Endothelial cell of umbilical vein (primary cell): Measurements from ENCODE around the gene PRKCG. TPM values are rescaled to one million over a fixed set of nuclear protein-coding genes. Genes with fewer than 3 reads are reported as not detected.

Experiments used
- BruUV-seq: library from RNA; stranded (reverse); fragments of 400-500 nt; replicated peaks from 2 replicates; lab custom pipeline; 2021; lab: Mats Ljungman, UMichigan
- CTCF ChIA-PET: fragments of 300-600, 350-600 bp; sonication (Branson Sonifier 250); formaldehyde crosslinking; loops from one replicate; lab custom pipeline; 2021; ENCODE audit warnings: antibody characterized with exemption, inconsistent platforms; lab: Charles Lee
- POLR2A ChIA-PET: fragments of 300-600, 350-600 bp; sonication (Branson Sonifier 250); formaldehyde crosslinking; loops from one replicate; lab custom pipeline; 2021; ENCODE audit warnings: antibody characterized with exemption, inconsistent platforms; lab: Charles Lee
- DNase-seq: peaks from one replicate; pipeline ENCODE4 v3.0.0-alpha.2; 2011; ENCODE audit warnings: low read depth, low spot score
- FAIRE-seq: peaks from 2 replicates; lab custom pipeline; 2011; peaks lifted over from hg19 to GRCh38; lab: Jason Lieb, UNC
- H2AFZ ChIP-seq: 2 replicates; pipeline ENCODE4 v1.6.0; 2012; ENCODE audit warnings: low read depth, low read length, control low read depth, inconsistent platforms
- H3K27ac ChIP-seq: 2 replicates; pipeline ENCODE4 v1.5.1; 2011; ENCODE audit warnings: low read depth, mild to moderate bottlenecking, control low read depth, low read length, moderate library complexity; ENCODE audit not compliant: insufficient read depth
- H3K27me3 ChIP-seq, 2 experiments: 2 replicates each; pipeline versions ENCODE4 v1.6.0 to v1.6.1; 2011; ENCODE audit warnings: low read length in 2 of 2, mixed read lengths in 1 of 2; ENCODE audit not compliant: control insufficient read depth in 2 of 2, insufficient read depth in 2 of 2
- H3K36me3 ChIP-seq, 2 experiments: 2 replicates in 1 of 2; 3 replicates in 1 of 2; pipeline ENCODE4 v1.5.1; 2011; ENCODE audit warnings: low read length in 2 of 2, mild to moderate bottlenecking in 1 of 2, moderate library complexity in 1 of 2; ENCODE audit not compliant: control insufficient read depth in 2 of 2, insufficient read depth in 2 of 2; ENCODE audit errors: extremely low read depth in 1 of 2
- H3K4me1 ChIP-seq: 3 replicates; pipeline ENCODE4 v1.5.1; 2011; ENCODE audit warnings: mild to moderate bottlenecking, low read length; ENCODE audit not compliant: control insufficient read depth, insufficient read depth; ENCODE audit errors: extremely low read depth
- H3K4me2 ChIP-seq: 2 replicates; pipeline ENCODE4 v1.6.1; 2011; ENCODE audit warnings: low read length, control low read depth, mixed read lengths; ENCODE audit not compliant: insufficient read depth
- H3K4me3 ChIP-seq, 3 experiments: fragments of 200-600 bp in 1 of 3; sonication (generic), shearing (Covaris generic) in 1 of 3; replicated peaks in 1 of 3; 2 replicates each; pipeline ENCODE4 v1.5.1; 2011 to 2016; ENCODE audit warnings: control low read depth in 3 of 3, low read length in 3 of 3, mild to moderate bottlenecking in 2 of 3, inconsistent platforms in 1 of 3, low read depth in 1 of 3, moderate library complexity in 1 of 3; ENCODE audit not compliant: insufficient read depth in 1 of 3
- H3K79me2 ChIP-seq: 2 replicates; pipeline ENCODE4 v1.6.0; 2012; ENCODE audit warnings: low read length, inconsistent platforms; ENCODE audit not compliant: control insufficient read depth, insufficient read depth
- H3K9ac ChIP-seq: replicated peaks from 2 replicates; pipeline ENCODE3; 2011; ENCODE audit warnings: low read length, control low read depth; ENCODE audit not compliant: insufficient read depth; ENCODE audit errors: extremely low read depth
- H3K9me1 ChIP-seq: replicated peaks from 3 replicates; pipeline ENCODE4 v1.6.0; 2011; ENCODE audit warnings: mild to moderate bottlenecking, low read length; ENCODE audit not compliant: control insufficient read depth, insufficient read depth; ENCODE audit errors: extremely low read depth
- H3K9me3 ChIP-seq: replicated peaks from 2 replicates; pipeline ENCODE4 v1.5.1; 2012; ENCODE audit warnings: low read length, inconsistent platforms; ENCODE audit not compliant: control insufficient read depth, insufficient read depth
- H4K20me1 ChIP-seq: replicated peaks from 2 replicates; pipeline ENCODE3; 2011; ENCODE audit warnings: mild to moderate bottlenecking, low read length; ENCODE audit not compliant: control insufficient read depth, insufficient read depth; ENCODE audit errors: extremely low read depth
- EZH2 ChIP-seq: IDR thresholded peaks from 2 replicates; pipeline ENCODE4 v1.6.1; 2012; ENCODE audit warnings: borderline replicate concordance, low read depth, mild to moderate bottlenecking, moderate library complexity, low read length, inconsistent platforms; ENCODE audit not compliant: severe bottlenecking
- GATA2 ChIP-seq: IDR thresholded peaks from 2 replicates; pipeline ENCODE4 v1.7.0; 2011; ENCODE audit warnings: low read depth, mild to moderate bottlenecking, moderate library complexity, mixed read lengths, low read length; ENCODE audit not compliant: insufficient read length, insufficient read depth
- MYC ChIP-seq: IDR thresholded peaks from one replicate; pipeline ENCODE4 v1.6.1; 2011; ENCODE audit warnings: mild to moderate bottlenecking, low read depth, low read length
- dilution Hi-C: fragments of 300-500 bp; cut with MboI; formaldehyde crosslinking; loops from one replicate; pipeline ENCODE4 v1.15.0; 2019; ENCODE audit warnings: low sequenced_read_pairs; ENCODE audit not compliant: extremely low pct_ligation_motif_present
- intact Hi-C: fragments of 100-400 bp; cut with micrococcal nuclease; formaldehyde crosslinking; loops from one replicate; pipeline ENCODE4 v1.10.0; 2022
- polyA plus RNA-seq, 4 experiments: library from polyadenylated mRNA; depleted of rRNA in 3 of 4; stranded (reverse) in 3 of 4; unstranded in 1 of 4; fragments of >200 nt; gene quantifications; 2 replicates each; pipeline versions ENCODE4 v1.2.1 to v1.2.3, GENCODE V29; 2011 to 2012; ENCODE audit warnings: missing spikeins in 1 of 4
- total RNA-seq: library from RNA; stranded (reverse); gene quantifications from 2 replicates; pipeline ENCODE4 v1.2.3, GENCODE V29; 2021
- TF ChIP-seq, protein P1 (sequence below), 2 donors: IDR thresholded peaks; 1 replicate in 1 of 2; 2 replicates in 1 of 2; pipeline ENCODE4 v1.5.1; 2011; ENCODE audit warnings: low read length in 2 of 2, mild to moderate bottlenecking in 2 of 2, moderate library complexity in 2 of 2, control low read depth in 1 of 2, inconsistent platforms in 1 of 2, low read depth in 1 of 2; ENCODE audit not compliant: insufficient read depth in 1 of 2; ENCODE audit errors: extremely low read depth in 1 of 2

PRKCG gene
- total and polyA plus RNA-seq, 2 donors (not counting 3 experiments of a cell fraction or from before 2014, with no cell fraction given) = 0.07 TPM; not detected in 1

DNA sequence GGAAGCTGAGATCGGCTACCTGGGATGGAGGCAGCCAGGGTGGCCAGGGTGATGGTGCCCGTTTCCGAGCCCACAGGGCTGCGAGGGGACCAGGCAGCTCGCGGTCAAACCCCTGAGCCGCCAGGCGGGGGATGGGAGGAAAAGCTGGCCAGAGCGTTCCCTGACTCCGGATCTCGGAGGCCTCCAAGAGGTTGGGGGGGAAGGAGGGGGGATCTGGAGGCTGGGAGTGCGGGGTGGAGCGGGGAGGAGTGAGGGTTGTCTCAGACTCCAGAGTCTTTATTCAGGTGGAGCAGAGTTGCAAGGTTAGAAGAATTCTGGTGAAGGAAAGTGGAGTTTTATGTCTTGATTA, 28.1 kb downstream of the PRKCG start:
- CTCF ChIA-PET = interaction anchor here (0.7 to 1.5 kb wide), 3 partner anchors 114 to 189 kb away, joined by 3 to 9 read pairs (median 9); no protein-coding TSS in a partner anchor
- Histone ChIP-seq H3K4me1 (peaks cover 6% of the 10 kb centered on the region), H4K20me1 (no peaks in the 10 kb centered on the region), H3K9ac (no peak overlapping the region), H2AFZ (no peak overlapping the region), H3K9me3 (no peaks in the 10 kb centered on the region), H3K9me1 (no peaks in the 10 kb centered on the region), H3K4me3 (no peak overlapping the region), H3K4me2 (no peak overlapping the region), H3K27me3 (peaks cover 27 to 29% of the 10 kb centered on the region in 2 experiments), H3K36me3 (no peaks in the 10 kb centered on the region), H3K27ac (no peak overlapping the region), H3K79me2 (no peaks in the 10 kb centered on the region)
- DNase-seq = no peak
- TF ChIP-seq EZH2 = peak; percentile 64
- no peak for TF ChIP-seq GATA2
- no TSS peak for BruUV-seq
- FAIRE-seq = no peak
- intact Hi-C loops = no loop called here
- dilution Hi-C loops = no loop called here
- POLR2A ChIA-PET = no interaction called here

DNA sequence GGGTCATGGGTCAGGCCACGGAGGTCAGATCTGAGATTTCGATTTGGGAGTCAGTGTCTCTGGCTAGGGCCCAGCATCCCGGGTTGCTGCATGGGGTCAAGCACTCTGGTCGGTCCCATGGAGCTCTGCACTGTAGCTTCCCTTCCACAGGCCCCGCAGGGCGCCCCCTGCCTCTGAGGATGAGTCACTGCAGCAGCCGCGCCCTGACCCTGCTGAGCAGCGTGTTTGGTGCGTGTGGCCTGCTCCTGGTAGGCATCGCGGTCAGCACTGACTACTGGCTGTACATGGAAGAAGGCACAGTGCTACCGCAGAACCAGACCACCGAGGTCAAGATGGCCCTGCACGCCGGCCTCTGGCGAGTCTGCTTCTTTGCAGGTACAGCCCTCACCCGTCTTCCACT, 30.7 kb downstream of the PRKCG start:
- dilution Hi-C loops = no loop called here
- peaks cover 6% of the 10 kb centered on the region for H3K4me1 ChIP-seq
- H3K9me3 ChIP-seq = no peaks in the 10 kb centered on the region
- intact Hi-C loops = no loop called here
- H3K27ac ChIP-seq = no peak overlapping the region
- H3K9ac ChIP-seq = no peak overlapping the region
- CTCF ChIA-PET = interaction anchor here (1.1 to 1.3 kb wide), 3 partner anchors 31 to 111 kb away, joined by 3 to 7 read pairs (median 4); partner anchors contain the start of gene PRKCG
- no peaks in the 10 kb centered on the region for H3K9me1 ChIP-seq
- H2AFZ ChIP-seq = no peak overlapping the region
- TF ChIP-seq MYC = no peak
- TF ChIP-seq, protein P1, sequence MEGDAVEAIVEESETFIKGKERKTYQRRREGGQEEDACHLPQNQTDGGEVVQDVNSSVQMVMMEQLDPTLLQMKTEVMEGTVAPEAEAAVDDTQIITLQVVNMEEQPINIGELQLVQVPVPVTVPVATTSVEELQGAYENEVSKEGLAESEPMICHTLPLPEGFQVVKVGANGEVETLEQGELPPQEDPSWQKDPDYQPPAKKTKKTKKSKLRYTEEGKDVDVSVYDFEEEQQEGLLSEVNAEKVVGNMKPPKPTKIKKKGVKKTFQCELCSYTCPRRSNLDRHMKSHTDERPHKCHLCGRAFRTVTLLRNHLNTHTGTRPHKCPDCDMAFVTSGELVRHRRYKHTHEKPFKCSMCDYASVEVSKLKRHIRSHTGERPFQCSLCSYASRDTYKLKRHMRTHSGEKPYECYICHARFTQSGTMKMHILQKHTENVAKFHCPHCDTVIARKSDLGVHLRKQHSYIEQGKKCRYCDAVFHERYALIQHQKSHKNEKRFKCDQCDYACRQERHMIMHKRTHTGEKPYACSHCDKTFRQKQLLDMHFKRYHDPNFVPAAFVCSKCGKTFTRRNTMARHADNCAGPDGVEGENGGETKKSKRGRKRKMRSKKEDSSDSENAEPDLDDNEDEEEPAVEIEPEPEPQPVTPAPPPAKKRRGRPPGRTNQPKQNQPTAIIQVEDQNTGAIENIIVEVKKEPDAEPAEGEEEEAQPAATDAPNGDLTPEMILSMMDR (IDR thresholded peaks at IDR 0.05; ENCODE audit: extremely low read depth in 1 of 2, insufficient read depth in 1 of 2, low read depth in 1 of 2, low read length in 2 of 2) = peak; percentile 18 to 39
- no peaks in the 10 kb centered on the region for H4K20me1 ChIP-seq
- H3K4me2 ChIP-seq = no peak overlapping the region
- DNase-seq (no peak), FAIRE-seq (no peak)
- H3K36me3 ChIP-seq = no peaks in the 10 kb centered on the region
- peaks cover 18 to 24% of the 10 kb centered on the region in 2 experiments for H3K27me3 ChIP-seq
- no TSS peak for BruUV-seq
- POLR2A ChIA-PET = interaction anchor here (0.5 kb wide), 1 partner anchor 91 kb away, joined by 3 read pairs; no protein-coding TSS in a partner anchor
- H3K79me2 ChIP-seq = no peaks in the 10 kb centered on the region
- no peak overlapping the region for H3K4me3 ChIP-seq
